A549 (cell line): Measurements from ENCODE around the gene RNF217.

Experiments
- CEBPB ChIP-seq, 2 experiments: fragments of >200 bp in 1 of 2; sonication (Bioruptor Twin) in 1 of 2; formaldehyde crosslinking in 1 of 2; IDR thresholded peaks; 2 replicates each; pipeline ENCODE4 v1.6.1; 2012 to 2016
- KDM5A ChIP-seq: fragments of 200-600 bp; sonication (generic); IDR thresholded peaks from 2 replicates; pipeline ENCODE4 v1.6.1; 2016; ENCODE audit warnings: antibody characterized with exemption, mild to moderate bottlenecking
- MAFK ChIP-seq: fragments of 450-650 bp; IDR thresholded peaks from 2 replicates; pipeline ENCODE4 v1.6.1; 2014; ENCODE audit not compliant: partially characterized antibody
- MYC ChIP-seq: IDR thresholded peaks from 2 replicates; pipeline ENCODE4 v1.6.1; 2012; ENCODE audit warnings: mild to moderate bottlenecking, inconsistent platforms, low read length, improper control_type of control experiment, borderline replicate concordance
- POLR2A ChIP-seq: IDR thresholded peaks from 2 replicates; pipeline ENCODE4 v1.6.1; 2012; ENCODE audit warnings: mild to moderate bottlenecking, low read length
- RAD21 ChIP-seq, 2 experiments: fragments of >200 bp in 1 of 2; sonication (Bioruptor Twin) in 1 of 2; formaldehyde crosslinking in 1 of 2; IDR thresholded peaks in 1 of 2; conservative IDR thresholded peaks in 1 of 2; 2 replicates in 1 of 2; 3 replicates in 1 of 2; pipeline ENCODE4 v1.6.1; 2012 to 2018; ENCODE audit warnings: inconsistent platforms in 1 of 2
- RFX5 ChIP-seq: fragments of 450-650 bp; IDR thresholded peaks from 2 replicates; pipeline ENCODE4 v1.7.1; 2014; ENCODE audit warnings: antibody characterized with exemption, mild to moderate bottlenecking, moderate library complexity
- TP53 ChIP-seq: fragments of 250-450 bp; sonication (Bioruptor Pico); IDR thresholded peaks from 2 replicates; pipeline ENCODE4 v1.5.0; 2021; ENCODE audit warnings: mild to moderate bottlenecking, moderate library complexity
- ZNF302 ChIP-seq: fragments of 250-450 bp; sonication (Bioruptor Pico); IDR thresholded peaks from 2 replicates; pipeline ENCODE4 v1.9.0; 2021; ENCODE audit warnings: inconsistent platforms, mild to moderate bottlenecking, moderate library complexity
- TF ChIP-seq, protein P1 (sequence below): IDR thresholded peaks from 2 replicates; pipeline ENCODE4 v1.6.1; 2012
- TF ChIP-seq, protein P2 (sequence below): fragments of >200 bp; sonication (Bioruptor Twin); formaldehyde crosslinking; IDR thresholded peaks from 3 replicates; pipeline ENCODE4 v1.5.1; 2016
- TF ChIP-seq, protein P3 (sequence below): fragments of 200-600 bp; sonication (generic); IDR thresholded peaks from 2 replicates; pipeline ENCODE4 v1.6.1; 2016; ENCODE audit warnings: antibody characterized with exemption, mild to moderate bottlenecking, moderate library complexity
- TF ChIP-seq, protein P4 (sequence below): fragments of 150-350 bp; IDR thresholded peaks from 2 replicates; pipeline ENCODE4 v1.6.1; 2014; ENCODE audit warnings: low read depth, mild to moderate bottlenecking, low read length

DNA sequence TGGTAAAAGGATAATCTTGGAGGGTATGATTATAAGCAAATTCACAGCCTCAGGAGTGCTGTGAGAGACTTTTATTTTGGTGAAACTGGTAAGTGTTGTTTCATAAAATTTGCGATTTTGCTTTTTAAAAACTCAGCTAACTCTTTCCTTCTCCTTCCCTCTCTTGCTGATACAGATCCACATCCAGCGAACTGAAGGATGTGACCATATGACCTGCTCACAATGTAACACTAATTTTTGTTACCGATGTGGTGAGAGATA is 114.2 kb downstream of the RNF217 start:
- TF ChIP-seq MAFK = no peak
- TF ChIP-seq, protein P1, sequence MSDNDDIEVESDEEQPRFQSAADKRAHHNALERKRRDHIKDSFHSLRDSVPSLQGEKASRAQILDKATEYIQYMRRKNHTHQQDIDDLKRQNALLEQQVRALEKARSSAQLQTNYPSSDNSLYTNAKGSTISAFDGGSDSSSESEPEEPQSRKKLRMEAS = no peak
- no peak for TF ChIP-seq MYC
- TF ChIP-seq, protein P2, sequence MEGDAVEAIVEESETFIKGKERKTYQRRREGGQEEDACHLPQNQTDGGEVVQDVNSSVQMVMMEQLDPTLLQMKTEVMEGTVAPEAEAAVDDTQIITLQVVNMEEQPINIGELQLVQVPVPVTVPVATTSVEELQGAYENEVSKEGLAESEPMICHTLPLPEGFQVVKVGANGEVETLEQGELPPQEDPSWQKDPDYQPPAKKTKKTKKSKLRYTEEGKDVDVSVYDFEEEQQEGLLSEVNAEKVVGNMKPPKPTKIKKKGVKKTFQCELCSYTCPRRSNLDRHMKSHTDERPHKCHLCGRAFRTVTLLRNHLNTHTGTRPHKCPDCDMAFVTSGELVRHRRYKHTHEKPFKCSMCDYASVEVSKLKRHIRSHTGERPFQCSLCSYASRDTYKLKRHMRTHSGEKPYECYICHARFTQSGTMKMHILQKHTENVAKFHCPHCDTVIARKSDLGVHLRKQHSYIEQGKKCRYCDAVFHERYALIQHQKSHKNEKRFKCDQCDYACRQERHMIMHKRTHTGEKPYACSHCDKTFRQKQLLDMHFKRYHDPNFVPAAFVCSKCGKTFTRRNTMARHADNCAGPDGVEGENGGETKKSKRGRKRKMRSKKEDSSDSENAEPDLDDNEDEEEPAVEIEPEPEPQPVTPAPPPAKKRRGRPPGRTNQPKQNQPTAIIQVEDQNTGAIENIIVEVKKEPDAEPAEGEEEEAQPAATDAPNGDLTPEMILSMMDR = no peak
- TF ChIP-seq TP53 (CRISPR knock-in tag) = no peak
- TF ChIP-seq RAD21 (conservative IDR thresholded peaks at IDR 0.05 in 1 of 2, IDR thresholded peaks at IDR 0.05 in 1 of 2) = no peak
- TF ChIP-seq, protein P3, sequence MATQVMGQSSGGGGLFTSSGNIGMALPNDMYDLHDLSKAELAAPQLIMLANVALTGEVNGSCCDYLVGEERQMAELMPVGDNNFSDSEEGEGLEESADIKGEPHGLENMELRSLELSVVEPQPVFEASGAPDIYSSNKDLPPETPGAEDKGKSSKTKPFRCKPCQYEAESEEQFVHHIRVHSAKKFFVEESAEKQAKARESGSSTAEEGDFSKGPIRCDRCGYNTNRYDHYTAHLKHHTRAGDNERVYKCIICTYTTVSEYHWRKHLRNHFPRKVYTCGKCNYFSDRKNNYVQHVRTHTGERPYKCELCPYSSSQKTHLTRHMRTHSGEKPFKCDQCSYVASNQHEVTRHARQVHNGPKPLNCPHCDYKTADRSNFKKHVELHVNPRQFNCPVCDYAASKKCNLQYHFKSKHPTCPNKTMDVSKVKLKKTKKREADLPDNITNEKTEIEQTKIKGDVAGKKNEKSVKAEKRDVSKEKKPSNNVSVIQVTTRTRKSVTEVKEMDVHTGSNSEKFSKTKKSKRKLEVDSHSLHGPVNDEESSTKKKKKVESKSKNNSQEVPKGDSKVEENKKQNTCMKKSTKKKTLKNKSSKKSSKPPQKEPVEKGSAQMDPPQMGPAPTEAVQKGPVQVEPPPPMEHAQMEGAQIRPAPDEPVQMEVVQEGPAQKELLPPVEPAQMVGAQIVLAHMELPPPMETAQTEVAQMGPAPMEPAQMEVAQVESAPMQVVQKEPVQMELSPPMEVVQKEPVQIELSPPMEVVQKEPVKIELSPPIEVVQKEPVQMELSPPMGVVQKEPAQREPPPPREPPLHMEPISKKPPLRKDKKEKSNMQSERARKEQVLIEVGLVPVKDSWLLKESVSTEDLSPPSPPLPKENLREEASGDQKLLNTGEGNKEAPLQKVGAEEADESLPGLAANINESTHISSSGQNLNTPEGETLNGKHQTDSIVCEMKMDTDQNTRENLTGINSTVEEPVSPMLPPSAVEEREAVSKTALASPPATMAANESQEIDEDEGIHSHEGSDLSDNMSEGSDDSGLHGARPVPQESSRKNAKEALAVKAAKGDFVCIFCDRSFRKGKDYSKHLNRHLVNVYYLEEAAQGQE = no peak
- TF ChIP-seq POLR2A = no peak
- no peak for TF ChIP-seq RFX5
- no peak for TF ChIP-seq ZNF302 (CRISPR knock-in tag)
- no peak for TF ChIP-seq CEBPB (IDR thresholded peaks at IDR 0.05)
- TF ChIP-seq, protein P4, sequence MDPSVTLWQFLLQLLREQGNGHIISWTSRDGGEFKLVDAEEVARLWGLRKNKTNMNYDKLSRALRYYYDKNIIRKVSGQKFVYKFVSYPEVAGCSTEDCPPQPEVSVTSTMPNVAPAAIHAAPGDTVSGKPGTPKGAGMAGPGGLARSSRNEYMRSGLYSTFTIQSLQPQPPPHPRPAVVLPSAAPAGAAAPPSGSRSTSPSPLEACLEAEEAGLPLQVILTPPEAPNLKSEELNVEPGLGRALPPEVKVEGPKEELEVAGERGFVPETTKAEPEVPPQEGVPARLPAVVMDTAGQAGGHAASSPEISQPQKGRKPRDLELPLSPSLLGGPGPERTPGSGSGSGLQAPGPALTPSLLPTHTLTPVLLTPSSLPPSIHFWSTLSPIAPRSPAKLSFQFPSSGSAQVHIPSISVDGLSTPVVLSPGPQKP = no peak
- no peak for TF ChIP-seq KDM5A
